Parathyroid adenoma (tissue), 2 donors: ENCODE results near the gene MRPS18B.

Source experiments
- H2AFZ ChIP-seq: fragments of 300-600 bp; sonication (generic); one replicate; pipeline ENCODE4 v1.7.0; 2017; ENCODE audit warnings: antibody characterized with exemption, mild to moderate bottlenecking
- H3K27ac ChIP-seq: fragments of 300-600 bp; sonication (generic); one replicate; pipeline ENCODE4 v1.7.0; 2017
- H3K27me3 ChIP-seq: fragments of 300-600 bp; sonication (generic); one replicate; pipeline ENCODE4 v1.7.0; 2017; ENCODE audit warnings: low read length; ENCODE audit not compliant: control insufficient read depth, insufficient read depth
- H3K36me3 ChIP-seq: fragments of 300-600 bp; sonication (generic); one replicate; pipeline ENCODE4 v1.7.0; 2017; ENCODE audit warnings: low read length; ENCODE audit not compliant: control insufficient read depth, insufficient read depth
- H3K4me1 ChIP-seq: fragments of 300-600 bp; sonication (generic); one replicate; pipeline ENCODE4 v1.7.0; 2017; ENCODE audit warnings: control low read depth
- H3K4me2 ChIP-seq: fragments of 300-600 bp; sonication (generic); one replicate; pipeline ENCODE4 v1.7.0; 2017; ENCODE audit warnings: low read length
- H3K4me3 ChIP-seq: fragments of 300-600 bp; sonication (generic); one replicate; pipeline ENCODE4 v1.7.0; 2017; ENCODE audit warnings: low read depth, low read length
- H3K79me2 ChIP-seq: fragments of 300-600 bp; sonication (generic); one replicate; pipeline ENCODE4 v1.7.0; 2017; ENCODE audit warnings: control low read depth
- H3K9ac ChIP-seq: fragments of 300-600 bp; sonication (generic); one replicate; pipeline ENCODE4 v1.7.0; 2017; ENCODE audit warnings: mild to moderate bottlenecking
- H3K9me3 ChIP-seq: fragments of 300-600 bp; sonication (generic); one replicate; pipeline ENCODE4 v1.7.0; 2017; ENCODE audit warnings: low read length; ENCODE audit not compliant: control insufficient read depth
- CTCF ChIP-seq: fragments of 300-600 bp; sonication (generic); IDR thresholded peaks from one replicate; pipeline ENCODE4 v1.7.0; 2017; ENCODE audit warnings: antibody characterized with exemption, mild to moderate bottlenecking
- donor health status: primary hyperparathyroidism.

Gene MRPS18B

GRCh38 chr6:30583921-30584320, 33.7 kb upstream of the MRPS18B start:
- no peak for TF ChIP-seq CTCF
- no peaks in the 10 kb centered on the region for H3K36me3 ChIP-seq
- H3K79me2 ChIP-seq: no peaks in the 10 kb centered on the region
- H3K9ac ChIP-seq: no peak overlapping the region
- H3K4me2 ChIP-seq: no peak overlapping the region
- no peak overlapping the region for H2AFZ ChIP-seq
- no peak overlapping the region for H3K4me3 ChIP-seq
- H3K9me3 ChIP-seq: no peaks in the 10 kb centered on the region
- no peak overlapping the region for H3K27ac ChIP-seq
- H3K4me1 ChIP-seq: no peaks in the 10 kb centered on the region
- H3K27me3 ChIP-seq: no peaks in the 10 kb centered on the region

- Histone ChIP-seq H2AFZ (no peak overlapping the region), H3K4me3 (no peak overlapping the region), H3K27me3 (no peaks in the 10 kb centered on the region), H3K27ac (no peak overlapping the region), H3K4me1 (no peaks in the 10 kb centered on the region), H3K36me3 (no peaks in the 10 kb centered on the region), H3K79me2 (no peaks in the 10 kb centered on the region), H3K9ac (no peak overlapping the region), H3K4me2 (no peak overlapping the region), H3K9me3 (no peaks in the 10 kb centered on the region)
- no peak for TF ChIP-seq CTCF
Observed at GRCh38 chr6:30589754-30590358, 27.8 kb upstream of the MRPS18B start.

- H3K36me3 ChIP-seq: no peaks in the 10 kb centered on the region
- TF ChIP-seq CTCF: no peak
Observed at GRCh38 chr6:30590509-30590908, 27.1 kb upstream of the MRPS18B start.

GRCh38 chr6:30591008-30591407, 26.6 kb upstream of the MRPS18B start:
- no peak for TF ChIP-seq CTCF
- no peak overlapping the region for H3K27ac ChIP-seq
- no peaks in the 10 kb centered on the region for H3K9me3 ChIP-seq

More at GRCh38 chr6:30590509-30590908, 27.1 kb upstream of the MRPS18B start:
- no peak overlapping the region for H3K9ac ChIP-seq
- no peaks in the 10 kb centered on the region for H3K9me3 ChIP-seq
- no peak overlapping the region for H3K4me2 ChIP-seq
- H3K27me3 ChIP-seq: no peaks in the 10 kb centered on the region
- H3K4me3 ChIP-seq: no peak overlapping the region
- H3K27ac ChIP-seq: no peak overlapping the region
- no peak overlapping the region for H2AFZ ChIP-seq
- H3K79me2 ChIP-seq: no peaks in the 10 kb centered on the region
- H3K4me1 ChIP-seq: no peaks in the 10 kb centered on the region

GRCh38 chr6:30592287-30592686, 25.4 kb upstream of the MRPS18B start:
- Histone ChIP-seq H3K9me3 (no peaks in the 10 kb centered on the region), H2AFZ (no peak overlapping the region), H3K4me3 (no peak overlapping the region), H3K36me3 (no peaks in the 10 kb centered on the region), H3K4me1 (peaks cover 2% of the 10 kb centered on the region), H3K27me3 (no peaks in the 10 kb centered on the region), H3K9ac (no peak overlapping the region), H3K4me2 (no peak overlapping the region), H3K79me2 (no peaks in the 10 kb centered on the region), H3K27ac (no peak overlapping the region)
- no peak for TF ChIP-seq CTCF

More at GRCh38 chr6:30591008-30591407, 26.6 kb upstream of the MRPS18B start:
- Histone ChIP-seq H3K36me3 (no peaks in the 10 kb centered on the region), H3K9ac (no peak overlapping the region), H2AFZ (no peak overlapping the region), H3K27me3 (no peaks in the 10 kb centered on the region), H3K4me1 (no peaks in the 10 kb centered on the region), H3K4me2 (peak overlapping the region; percentile 13), H3K79me2 (no peaks in the 10 kb centered on the region), H3K4me3 (no peak overlapping the region)
